MG63 (cell line): ENCODE data around the gene MYH13. TPM values are rescaled to one million over a fixed set of nuclear protein-coding genes. Genes with fewer than 3 reads are reported as not detected.

Experiments
- total RNA-seq: library from RNA; depleted of rRNA; stranded (reverse); fragments of >200 nt; shearing (Covaris generic); gene quantifications from 2 replicates; pipeline ENCODE4 v1.2.3, GENCODE V29; 2014; ENCODE audit warnings: low replicate concordance; rRNA removed

MYH13 gene
- total RNA-seq, 1 experiment from 2014 or later = 0.03 TPM

Other genes starting within 250 kb of the MYH13 start
- gene GAS7, start 174.4 kb downstream of the MYH13 start, total RNA-seq = 0.91 and 8.7 TPM in 2 replicates
- gene MYH8, start 48.9 kb upstream of the MYH13 start, total RNA-seq = not detected in 2 replicates
- gene MYH4, start 96.6 kb upstream of the MYH13 start, total RNA-seq = not detected in 2 replicates
- not detected in 2 replicates for gene MYH1, start 145.5 kb upstream of the MYH13 start, total RNA-seq
- 0.23 and 0.49 TPM in 2 replicates for gene MYH2, start 176.7 kb upstream of the MYH13 start, total RNA-seq